ENCODE measurements around the gene SH2D3A. TPM values are rescaled to one million over a fixed set of nuclear protein-coding genes. Genes with fewer than 3 reads are reported as not detected.
"Not testable (repeated sequence)": the region's sequence is repeated elsewhere in the genome, so short reads cannot be mapped to it uniquely, and the experiment has no call there.

Gene SH2D3A
- total RNA-seq, 4 donors from 2014 or later: 1.0 to 5.4 TPM; not detected in 2

GRCh38 chr19:6802336-6803035, 35.3 kb upstream of the SH2D3A start:
- Histone ChIP-seq H3K9me3 (no peaks in the 10 kb centered on the region), H3K4me3 (no peak overlapping the region), H3K4me1 (no peaks in the 10 kb centered on the region), H3K27me3 (no peaks in the 10 kb centered on the region), H3K36me3 (no peaks in the 10 kb centered on the region), H3K27ac (no peak overlapping the region)
- DNase-seq: peak in 1 of 2 donors; percentile 17
- TF ChIP-seq CTCF (IDR thresholded peaks at IDR 0.05) (no peak), POLR2A (IDR thresholded peaks at IDR 0.05) (no peak)
- intact Hi-C loops (cut with DNase I; ENCODE audit: low total_unique reads): no loop called here

GRCh38 chr19:6801485-6802086, 34.4 kb upstream of the SH2D3A start:
- TF ChIP-seq POLR2A (IDR thresholded peaks at IDR 0.05): no peak
- no peak for TF ChIP-seq CTCF (IDR thresholded peaks at IDR 0.05)
- Histone ChIP-seq H3K27ac (no peak overlapping the region), H3K9me3 (no peaks in the 10 kb centered on the region), H3K27me3 (no peaks in the 10 kb centered on the region), H3K4me3 (no peak overlapping the region), H3K4me1 (no peaks in the 10 kb centered on the region), H3K36me3 (no peaks in the 10 kb centered on the region)
- DNase-seq: peak; percentile 21 to 29
- intact Hi-C loops (cut with DNase I; ENCODE audit: low total_unique reads): no loop called here

- no peaks in the 10 kb centered on the region for H3K9me3 ChIP-seq
- no peaks in the 10 kb centered on the region for H3K27me3 ChIP-seq
- H3K4me3 ChIP-seq: no peak overlapping the region
- H3K4me1 ChIP-seq: no peaks in the 10 kb centered on the region
- H3K27ac ChIP-seq: no peak overlapping the region
- no peaks in the 10 kb centered on the region for H3K36me3 ChIP-seq
- TF ChIP-seq CTCF (IDR thresholded peaks at IDR 0.05): no peak
- no peak for TF ChIP-seq POLR2A (IDR thresholded peaks at IDR 0.05)
- intact Hi-C loops (cut with DNase I; ENCODE audit: low total_unique reads): no loop called here
- no peak for DNase-seq
Observed at GRCh38 chr19:6800991-6801484, 33.8 kb upstream of the SH2D3A start.

- H3K27ac ChIP-seq; H3K36me3 ChIP-seq; intact Hi-C loops (cut with DNase I; ENCODE audit: low total_unique reads); H3K27me3 ChIP-seq; DNase-seq; H3K4me3 ChIP-seq; H3K9me3 ChIP-seq; H3K4me1 ChIP-seq: not testable (repeated sequence)
Observed at GRCh38 chr19:6800160-6800790, 33.0 kb upstream of the SH2D3A start.

GRCh38 chr19:6797646-6798045, 30.4 kb upstream of the SH2D3A start:
- intact Hi-C loops (cut with DNase I; ENCODE audit: low total_unique reads): no loop called here
- H3K9me3 ChIP-seq: no peaks in the 10 kb centered on the region
- no peak overlapping the region for H3K27ac ChIP-seq
- no peaks in the 10 kb centered on the region for H3K27me3 ChIP-seq
- H3K4me3 ChIP-seq: no peak overlapping the region
- no peak for DNase-seq
- no peaks in the 10 kb centered on the region for H3K4me1 ChIP-seq
- TF ChIP-seq CTCF (IDR thresholded peaks at IDR 0.05): no peak
- no peak for TF ChIP-seq POLR2A (IDR thresholded peaks at IDR 0.05)
- no peaks in the 10 kb centered on the region for H3K36me3 ChIP-seq

Data from uterus (tissue), 4 donors.